HCT116 (cell line): ENCODE measurements around the gene AGAP1. TPM values are rescaled to one million over a fixed set of nuclear protein-coding genes. Genes with fewer than 3 reads are reported as not detected.

Experiments used
- ATAC-seq: fragments of 200-7000 bp; cut with Tn5 transposase; 2 replicates; pipeline ENCODE4 v1.9.1; 2020; ENCODE audit warnings: mild to moderate bottlenecking, moderate library complexity
- BruUV-seq: library from RNA; stranded (reverse); fragments of 400-500 nt; replicated peaks from 2 replicates; lab custom pipeline; 2021; lab: Mats Ljungman, UMichigan
- CTCF ChIA-PET: fragments of 300-600 bp; sonication (Branson Sonifier 250); formaldehyde crosslinking; loops from one replicate; lab custom pipeline; 2021; ENCODE audit warnings: antibody characterized with exemption; lab: Charles Lee
- POLR2A ChIA-PET: fragments of 300-600, 350-600 bp; sonication (Branson Sonifier 250); formaldehyde crosslinking; loops from one replicate; lab custom pipeline; 2021; ENCODE audit warnings: antibody characterized with exemption; lab: Charles Lee
- RAD21 ChIA-PET, 2 experiments: fragments of 300-600 bp; sonication (Branson Sonifier 250); formaldehyde crosslinking; loops; one replicate each; lab custom pipeline; 2023; ENCODE audit warnings: low total read pairs in 2 of 2; ENCODE audit not compliant: uncharacterized antibody in 2 of 2, unreplicated experiment in 2 of 2, low non-redundant PET in 1 of 2; lab: Charles Lee
- DNase-seq: peaks from one replicate; pipeline ENCODE4 v3.0.0-alpha.2; 2010; ENCODE audit warnings: low read depth, low spot score
- H2AFZ ChIP-seq: fragments of 200-600 bp; shearing (Covaris generic), sonication (generic); 2 replicates; pipeline ENCODE4 v1.6.1; 2017; ENCODE audit warnings: low read depth, mixed run types, mixed read lengths, antibody characterized with exemption, low read length; ENCODE audit not compliant: poor library complexity, severe bottlenecking
- H3K27ac ChIP-seq: 2 replicates; pipeline ENCODE4 v1.5.1; 2012; ENCODE audit warnings: low read depth, low read length
- H3K27me3 ChIP-seq: fragments of 200-600 bp; sonication (generic); 2 replicates; pipeline ENCODE4 v1.6.1; 2016; ENCODE audit warnings: mixed run types, low read length, mixed read lengths; ENCODE audit not compliant: insufficient read depth
- H3K36me3 ChIP-seq, 2 experiments: fragments of 200-500 bp in 1 of 2; fragments of 200-600 bp in 1 of 2; sonication (Bioruptor generic) in 1 of 2; sonication (generic) in 1 of 2; 2 replicates each; pipeline versions ENCODE4 v1.5.1 to v1.6.1; 2014 to 2016; ENCODE audit warnings: low read length in 2 of 2, inconsistent platforms in 1 of 2, mixed read lengths in 1 of 2, mixed run types in 1 of 2; ENCODE audit not compliant: insufficient read depth in 2 of 2, control insufficient read depth in 1 of 2
- H3K4me1 ChIP-seq, 2 experiments: fragments of 200-600 bp in 1 of 2; sonication (generic) in 1 of 2; 2 replicates each; pipeline versions ENCODE4 v1.5.1 to v1.6.1; 2012 to 2017; ENCODE audit warnings: low read length in 2 of 2, inconsistent platforms in 1 of 2, mild to moderate bottlenecking in 1 of 2, mixed read lengths in 1 of 2, mixed run types in 1 of 2, moderate library complexity in 1 of 2; ENCODE audit not compliant: insufficient read depth in 2 of 2, control insufficient read depth in 1 of 2
- H3K4me2 ChIP-seq: fragments of 200-600 bp; sonication (generic); 2 replicates; pipeline ENCODE4 v1.6.1; 2017; ENCODE audit warnings: mixed run types, low read length, mixed read lengths
- H3K4me3 ChIP-seq, 2 experiments: fragments of 200-600 bp in 1 of 2; sonication (generic) in 1 of 2; replicated peaks in 1 of 2; 2 replicates each; pipeline ENCODE4 v1.5.1; 2011 to 2016; ENCODE audit warnings: low read length in 2 of 2, control low read depth in 1 of 2, low read depth in 1 of 2, mild to moderate bottlenecking in 1 of 2, mixed read lengths in 1 of 2, mixed run types in 1 of 2
- H3K79me2 ChIP-seq: fragments of 200-600 bp; sonication (generic); 2 replicates; pipeline ENCODE4 v1.6.1; 2017; ENCODE audit warnings: mild to moderate bottlenecking, mixed run types, low read length, moderate library complexity, mixed read lengths; ENCODE audit not compliant: insufficient read depth
- H3K9ac ChIP-seq: fragments of 200-600 bp; sonication (generic); 2 replicates; pipeline ENCODE4 v1.6.1; 2016; ENCODE audit warnings: low read length, mixed read lengths
- H3K9me2 ChIP-seq: fragments of 200-600 bp; sonication (generic), shearing (Covaris generic); 2 replicates; pipeline ENCODE4 v1.6.1; 2017; ENCODE audit warnings: mixed run types, mild to moderate bottlenecking, moderate library complexity; ENCODE audit not compliant: insufficient read depth
- H3K9me3 ChIP-seq, 2 experiments: fragments of 200-500 bp in 1 of 2; fragments of 200-600 bp in 1 of 2; sonication (Bioruptor generic) in 1 of 2; sonication (generic) in 1 of 2; 2 replicates each; pipeline ENCODE4 v1.6.1; 2014 to 2017; ENCODE audit warnings: low read length in 2 of 2, mixed read lengths in 2 of 2, inconsistent platforms in 1 of 2, low read depth in 1 of 2, mild to moderate bottlenecking in 1 of 2, mixed run types in 1 of 2, moderate library complexity in 1 of 2; ENCODE audit not compliant: control insufficient read depth in 1 of 2, insufficient read depth in 1 of 2
- H4K20me1 ChIP-seq: fragments of 200-600 bp; sonication (generic), shearing (Covaris generic); 2 replicates; pipeline ENCODE4 v1.6.1; 2017; ENCODE audit warnings: mixed run types, mild to moderate bottlenecking, moderate library complexity; ENCODE audit not compliant: insufficient read depth
- CBX3 ChIP-seq: IDR thresholded peaks from 2 replicates; pipeline ENCODE4 v1.6.1; 2012; ENCODE audit warnings: low read depth
- CEBPB ChIP-seq: IDR thresholded peaks from 2 replicates; pipeline ENCODE4 v1.6.1; 2012; ENCODE audit warnings: low read depth
- EGR1 ChIP-seq: IDR thresholded peaks from 2 replicates; pipeline ENCODE4 v1.6.1; 2012; ENCODE audit warnings: low read depth
- ELF1 ChIP-seq: IDR thresholded peaks from 2 replicates; pipeline ENCODE4 v1.6.1; 2012; ENCODE audit warnings: low read depth, borderline replicate concordance
- EZH2 ChIP-seq: fragments of 200-600 bp; sonication (generic); IDR thresholded peaks from 2 replicates; pipeline ENCODE4 v1.6.1; 2017; ENCODE audit warnings: antibody characterized with exemption, mixed run types
- EZH2phosphoT487 ChIP-seq: fragments of 200-600 bp; IDR thresholded peaks from 2 replicates; pipeline ENCODE4 v1.6.1; 2018; ENCODE audit warnings: antibody characterized with exemption, borderline replicate concordance
- FOSL1 ChIP-seq: IDR thresholded peaks from 2 replicates; pipeline ENCODE4 v1.6.1; 2012; ENCODE audit warnings: low read depth
- JUND ChIP-seq: IDR thresholded peaks from 2 replicates; pipeline ENCODE4 v1.6.1; 2012
- POLR2A ChIP-seq: IDR thresholded peaks from 2 replicates; pipeline ENCODE4 v1.7.0; 2011; ENCODE audit warnings: borderline replicate concordance; ENCODE audit not compliant: insufficient read depth, insufficient read length; ENCODE audit errors: extremely low read depth
- POLR2AphosphoS5 ChIP-seq: IDR thresholded peaks from 2 replicates; pipeline ENCODE4 v1.6.1; 2011; ENCODE audit warnings: mild to moderate bottlenecking, low read depth, low read length, moderate library complexity
- SIN3A ChIP-seq: IDR thresholded peaks from 2 replicates; pipeline ENCODE4 v1.6.1; 2012; ENCODE audit warnings: low read depth
- SP1 ChIP-seq: IDR thresholded peaks from 2 replicates; pipeline ENCODE4 v1.6.1; 2012; ENCODE audit warnings: low read depth
- SRF ChIP-seq: IDR thresholded peaks from 2 replicates; pipeline ENCODE4 v1.6.1; 2012; ENCODE audit warnings: low read depth
- YY1 ChIP-seq: IDR thresholded peaks from 2 replicates; pipeline ENCODE4 v1.6.1; 2011; ENCODE audit warnings: low read length, low read depth, moderate library complexity, mild to moderate bottlenecking; ENCODE audit not compliant: insufficient replicate concordance; ENCODE audit errors: extremely low read depth
- ZFX ChIP-seq: fragments of 450-650 bp; IDR thresholded peaks from 2 replicates; pipeline ENCODE4 v1.6.1; 2017
- ZNF274 ChIP-seq: fragments of 200-500 bp; sonication (Bioruptor generic); IDR thresholded peaks from 2 replicates; pipeline ENCODE4 v1.6.1; 2014; ENCODE audit warnings: mild to moderate bottlenecking, low read depth, low read length, inconsistent platforms
- intact Hi-C: fragments of 100-400 bp; cut with micrococcal nuclease; formaldehyde crosslinking; loops from 2 replicates; pipeline ENCODE4 v1.10.0; 2022
- total RNA-seq: library from RNA; stranded (reverse); gene quantifications from one replicate; pipeline ENCODE4 v1.2.1, GENCODE V29; 2021; ENCODE audit not compliant: unreplicated experiment
- TF ChIP-seq, protein P1 (sequence below): IDR thresholded peaks from 2 replicates; pipeline ENCODE4 v1.6.1; 2012
- TF ChIP-seq, protein P2 (sequence below): IDR thresholded peaks from 2 replicates; pipeline ENCODE4 v1.6.1; 2012

AGAP1 gene
- total RNA-seq, 1 experiment from 2014 or later: 43.8 TPM

DNA sequence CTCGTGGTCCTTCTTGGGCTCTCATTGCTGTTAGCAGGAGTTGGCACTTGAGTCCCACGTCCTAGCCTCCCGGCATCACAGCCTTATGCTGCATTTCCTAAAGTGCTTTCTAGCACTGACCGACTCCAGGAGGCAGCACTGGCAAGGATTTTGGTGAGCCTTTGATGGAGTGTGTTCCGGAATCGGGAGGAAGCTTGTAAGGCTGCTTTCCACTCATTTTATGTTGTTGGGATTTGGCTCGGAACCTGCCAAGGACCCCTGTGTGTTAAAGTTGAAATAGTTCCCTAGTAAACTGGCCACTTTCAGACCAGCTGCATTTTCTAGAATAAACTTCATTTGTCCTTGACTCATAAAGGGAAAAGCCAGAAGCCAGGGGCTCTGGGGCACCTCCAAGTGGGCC, 88.9 kb downstream of the AGAP1 start:
- BruUV-seq: no TSS peak
- Histone ChIP-seq H3K4me2 (no peak overlapping the region), H3K27ac (no peak overlapping the region), H3K9ac (no peak overlapping the region), H2AFZ (no peak overlapping the region), H3K79me2 (peaks cover 81% of the 10 kb centered on the region), H3K36me3 (no peaks in the 10 kb centered on the region), H3K9me2 (no peaks in the 10 kb centered on the region), H3K4me3 (no peak overlapping the region), H3K27me3 (no peaks in the 10 kb centered on the region), H3K4me1 (no peaks in the 10 kb centered on the region), H4K20me1 (0 out of 2 replicates have a peak, but pooled peaks cover 3% of the 10 kb centered on the region), H3K9me3 (no peaks in the 10 kb centered on the region)
- TF ChIP-seq JUND (no peak), EZH2phosphoT487 (no peak), YY1 (no peak), EGR1 (no peak), SIN3A (no peak), CBX3 (no peak), ELF1 (no peak)
- TF ChIP-seq, protein P1, sequence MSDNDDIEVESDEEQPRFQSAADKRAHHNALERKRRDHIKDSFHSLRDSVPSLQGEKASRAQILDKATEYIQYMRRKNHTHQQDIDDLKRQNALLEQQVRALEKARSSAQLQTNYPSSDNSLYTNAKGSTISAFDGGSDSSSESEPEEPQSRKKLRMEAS: no peak
- ATAC-seq (no peak), DNase-seq (no peak)
- CTCF ChIA-PET: no interaction called here
- POLR2A ChIA-PET: no interaction called here
- RAD21 ChIA-PET: no interaction called here
- intact Hi-C loops: no loop called here

DNA sequence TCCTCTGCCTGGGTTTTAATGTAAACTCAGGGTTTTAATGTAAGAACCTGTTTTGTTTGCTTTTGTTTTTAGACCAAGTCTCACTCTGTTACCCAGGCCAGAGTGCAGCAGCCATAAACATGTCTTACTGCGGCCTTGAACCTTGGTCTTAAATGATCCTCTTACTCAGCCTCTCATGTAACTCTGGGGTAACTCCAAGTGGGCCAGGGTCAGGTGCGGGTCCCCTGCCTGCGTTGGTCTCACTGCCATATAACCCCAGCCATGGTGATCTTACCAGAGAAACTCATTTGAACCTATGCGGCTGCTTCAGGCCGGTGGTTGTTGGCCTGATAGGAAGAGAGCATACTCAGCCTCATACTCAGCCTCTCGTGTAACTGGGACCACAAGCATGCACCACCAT, 89.3 kb downstream of the AGAP1 start:
- Histone ChIP-seq H3K36me3 (no peaks in the 10 kb centered on the region), H3K9ac (no peak overlapping the region), H3K79me2 (peaks cover 77% of the 10 kb centered on the region), H2AFZ (no peak overlapping the region), H3K4me3 (no peak overlapping the region), H3K27me3 (no peaks in the 10 kb centered on the region), H3K27ac (no peak overlapping the region), H3K4me2 (no peak overlapping the region), H3K4me1 (no peaks in the 10 kb centered on the region), H3K9me2 (no peaks in the 10 kb centered on the region), H3K9me3 (no peaks in the 10 kb centered on the region), H4K20me1 (0 out of 2 replicates have a peak, but pooled peaks cover 3% of the 10 kb centered on the region)
- DNase-seq: no peak
- ChIA-PET POLR2A (no interaction called here), CTCF (no interaction called here), RAD21 (no interaction called here)
- no peak for ATAC-seq
- TF ChIP-seq SIN3A (no peak), POLR2A (no peak), POLR2AphosphoS5 (no peak), SP1 (no peak), FOSL1 (no peak), CEBPB (no peak), EZH2 (no peak), CBX3 (no peak), ZNF274 (no peak), ZFX (no peak), EGR1 (no peak), SRF (no peak)
- TF ChIP-seq, protein P2, sequence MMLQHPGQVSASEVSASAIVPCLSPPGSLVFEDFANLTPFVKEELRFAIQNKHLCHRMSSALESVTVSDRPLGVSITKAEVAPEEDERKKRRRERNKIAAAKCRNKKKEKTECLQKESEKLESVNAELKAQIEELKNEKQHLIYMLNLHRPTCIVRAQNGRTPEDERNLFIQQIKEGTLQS: no peak
- BruUV-seq: no TSS peak
- intact Hi-C loops: no loop called here
